HL-60 (cell line): ENCODE measurements around the gene CENPVL1.

ENCODE experiments used
- POLR2AphosphoS5 ChIP-seq: IDR thresholded peaks from 2 replicates; pipeline ENCODE4 v1.6.1; 2012; ENCODE audit warnings: low read depth
- SPI1 ChIP-seq: IDR thresholded peaks from 2 replicates; pipeline ENCODE4 v1.6.1; 2012; ENCODE audit warnings: low read depth, mild to moderate bottlenecking, borderline replicate concordance
- TF ChIP-seq, protein P1 (sequence below): IDR thresholded peaks from one replicate; pipeline ENCODE4 v1.5.1; 2011; ENCODE audit warnings: low read length, control low read depth, inconsistent platforms; ENCODE audit not compliant: insufficient read depth

DNA sequence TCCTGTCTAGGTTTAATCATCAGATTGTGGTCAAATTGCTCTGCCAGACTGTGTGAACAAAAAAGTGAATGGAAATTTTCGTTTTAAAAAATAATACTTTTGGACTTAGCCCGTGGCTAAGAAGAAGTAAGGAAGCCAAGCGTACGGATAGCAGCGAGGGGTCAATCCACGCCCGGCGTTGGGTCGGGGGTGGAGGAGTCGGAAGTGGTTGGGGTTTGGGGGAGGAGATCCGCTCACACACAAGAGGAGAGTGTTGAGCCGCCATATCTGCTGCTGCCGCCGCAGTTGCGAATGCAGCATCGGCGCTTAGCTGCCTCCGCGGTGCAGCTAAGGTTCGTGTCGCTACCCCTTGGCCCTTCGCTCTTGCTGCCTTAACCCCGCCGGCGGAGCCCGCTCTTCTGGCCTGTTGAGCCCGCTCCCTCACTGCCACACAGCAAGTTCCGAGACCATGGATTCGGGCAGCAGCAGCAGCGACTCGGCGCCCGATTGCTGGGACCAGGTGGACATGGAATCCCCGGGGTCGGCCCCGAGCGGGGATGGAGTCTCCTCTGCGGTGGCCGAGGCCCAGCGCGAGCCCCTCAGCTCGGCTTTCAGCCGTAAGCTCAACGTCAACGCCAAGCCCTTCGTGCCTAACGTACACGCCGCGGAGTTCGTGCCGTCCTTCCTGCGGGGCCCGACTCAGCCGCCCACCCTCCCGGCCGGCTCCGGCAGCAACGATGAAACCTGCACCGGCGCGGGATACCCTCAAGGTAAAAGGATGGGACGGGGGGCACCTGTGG, 33.1 kb downstream of the CENPVL1 start, which contains the start of gene GSPT2:
- TF ChIP-seq, protein P1, sequence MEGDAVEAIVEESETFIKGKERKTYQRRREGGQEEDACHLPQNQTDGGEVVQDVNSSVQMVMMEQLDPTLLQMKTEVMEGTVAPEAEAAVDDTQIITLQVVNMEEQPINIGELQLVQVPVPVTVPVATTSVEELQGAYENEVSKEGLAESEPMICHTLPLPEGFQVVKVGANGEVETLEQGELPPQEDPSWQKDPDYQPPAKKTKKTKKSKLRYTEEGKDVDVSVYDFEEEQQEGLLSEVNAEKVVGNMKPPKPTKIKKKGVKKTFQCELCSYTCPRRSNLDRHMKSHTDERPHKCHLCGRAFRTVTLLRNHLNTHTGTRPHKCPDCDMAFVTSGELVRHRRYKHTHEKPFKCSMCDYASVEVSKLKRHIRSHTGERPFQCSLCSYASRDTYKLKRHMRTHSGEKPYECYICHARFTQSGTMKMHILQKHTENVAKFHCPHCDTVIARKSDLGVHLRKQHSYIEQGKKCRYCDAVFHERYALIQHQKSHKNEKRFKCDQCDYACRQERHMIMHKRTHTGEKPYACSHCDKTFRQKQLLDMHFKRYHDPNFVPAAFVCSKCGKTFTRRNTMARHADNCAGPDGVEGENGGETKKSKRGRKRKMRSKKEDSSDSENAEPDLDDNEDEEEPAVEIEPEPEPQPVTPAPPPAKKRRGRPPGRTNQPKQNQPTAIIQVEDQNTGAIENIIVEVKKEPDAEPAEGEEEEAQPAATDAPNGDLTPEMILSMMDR: no peak
- TF ChIP-seq POLR2AphosphoS5 (no peak; the same call in 1 of the 2 replicates), SPI1 (no peak)
